ENCODE results near the gene CEP112. TPM values are rescaled to one million over a fixed set of nuclear protein-coding genes. Genes with fewer than 3 reads are reported as not detected.

The CEP112 gene
- total RNA-seq, 1 donor from 2014 or later: 26.3 TPM

- Mint-ChIP-seq H3K36me3 (ENCODE audit: low read depth, unreplicated experiment) (no peaks in the 10 kb centered on the region), H3K4me3 (ENCODE audit: unreplicated experiment) (no peak overlapping the region), H3K27ac (ENCODE audit: unreplicated experiment) (no peak overlapping the region), H3K9me3 (ENCODE audit: unreplicated experiment) (no peaks in the 10 kb centered on the region), H3K27me3 (ENCODE audit: unreplicated experiment) (peaks cover 1% of the 10 kb centered on the region), H3K4me1 (ENCODE audit: unreplicated experiment) (no peaks in the 10 kb centered on the region)
- TF ChIP-seq CTCF (IDR thresholded peaks at IDR 0.05; ENCODE audit: unreplicated experiment): no peak
- DNase-seq (ENCODE audit: low spot score): no peak
Observed at GRCh38 chr17:65749479-65749878, 442.5 kb downstream of the CEP112 start.

GRCh38 chr17:65745241-65745640 is 446.7 kb downstream of the CEP112 start:
- H3K4me3 Mint-ChIP-seq (ENCODE audit: unreplicated experiment): no peak overlapping the region
- TF ChIP-seq CTCF (IDR thresholded peaks at IDR 0.05; ENCODE audit: unreplicated experiment): no peak

GRCh38 chr17:65743308-65743655 is 448.7 kb downstream of the CEP112 start:
- H3K27me3 Mint-ChIP-seq (ENCODE audit: unreplicated experiment): no peaks in the 10 kb centered on the region
- no peak for TF ChIP-seq CTCF (IDR thresholded peaks at IDR 0.05; ENCODE audit: unreplicated experiment)
- H3K36me3 Mint-ChIP-seq (ENCODE audit: low read depth, unreplicated experiment): no peaks in the 10 kb centered on the region
- peaks cover 4% of the 10 kb centered on the region for H3K4me1 Mint-ChIP-seq (ENCODE audit: unreplicated experiment)
- H3K9me3 Mint-ChIP-seq (ENCODE audit: unreplicated experiment): no peaks in the 10 kb centered on the region
- DNase-seq (ENCODE audit: low spot score): no peak
- H3K4me3 Mint-ChIP-seq (ENCODE audit: unreplicated experiment): no peak overlapping the region
- H3K27ac Mint-ChIP-seq (ENCODE audit: unreplicated experiment): no peak overlapping the region

More at GRCh38 chr17:65745241-65745640, 446.7 kb downstream of the CEP112 start:
- Mint-ChIP-seq H3K27ac (ENCODE audit: unreplicated experiment) (no peak overlapping the region), H3K36me3 (ENCODE audit: low read depth, unreplicated experiment) (no peaks in the 10 kb centered on the region), H3K4me1 (ENCODE audit: unreplicated experiment) (peaks cover 4% of the 10 kb centered on the region), H3K27me3 (ENCODE audit: unreplicated experiment) (no peaks in the 10 kb centered on the region), H3K9me3 (ENCODE audit: unreplicated experiment) (no peaks in the 10 kb centered on the region)
- DNase-seq (ENCODE audit: low spot score): no peak

GRCh38 chr17:65742403-65743307 is 449.3 kb downstream of the CEP112 start:
- no peaks in the 10 kb centered on the region for H3K36me3 Mint-ChIP-seq (ENCODE audit: low read depth, unreplicated experiment)
- no peak overlapping the region for H3K27ac Mint-ChIP-seq (ENCODE audit: unreplicated experiment)
- DNase-seq (ENCODE audit: low spot score): no peak
- no peaks in the 10 kb centered on the region for H3K27me3 Mint-ChIP-seq (ENCODE audit: unreplicated experiment)
- peaks cover 4% of the 10 kb centered on the region for H3K4me1 Mint-ChIP-seq (ENCODE audit: unreplicated experiment)
- H3K4me3 Mint-ChIP-seq (ENCODE audit: unreplicated experiment): no peak overlapping the region
- H3K9me3 Mint-ChIP-seq (ENCODE audit: unreplicated experiment): no peaks in the 10 kb centered on the region
- TF ChIP-seq CTCF (IDR thresholded peaks at IDR 0.05; ENCODE audit: unreplicated experiment): no peak

GRCh38 chr17:65741710-65742109 is 450.2 kb downstream of the CEP112 start:
- no peaks in the 10 kb centered on the region for H3K9me3 Mint-ChIP-seq (ENCODE audit: unreplicated experiment)
- no peak overlapping the region for H3K4me3 Mint-ChIP-seq (ENCODE audit: unreplicated experiment)
- H3K36me3 Mint-ChIP-seq (ENCODE audit: low read depth, unreplicated experiment): no peaks in the 10 kb centered on the region
- H3K27ac Mint-ChIP-seq (ENCODE audit: unreplicated experiment): no peak overlapping the region
- H3K27me3 Mint-ChIP-seq (ENCODE audit: unreplicated experiment): no peaks in the 10 kb centered on the region
- no peak for DNase-seq (ENCODE audit: low spot score)
- no peak for TF ChIP-seq CTCF (IDR thresholded peaks at IDR 0.05; ENCODE audit: unreplicated experiment)
- H3K4me1 Mint-ChIP-seq (ENCODE audit: unreplicated experiment): peaks cover 4% of the 10 kb centered on the region
